Measurements from ENCODE around the gene CEBPA.

- TF ChIP-seq, protein P1, sequence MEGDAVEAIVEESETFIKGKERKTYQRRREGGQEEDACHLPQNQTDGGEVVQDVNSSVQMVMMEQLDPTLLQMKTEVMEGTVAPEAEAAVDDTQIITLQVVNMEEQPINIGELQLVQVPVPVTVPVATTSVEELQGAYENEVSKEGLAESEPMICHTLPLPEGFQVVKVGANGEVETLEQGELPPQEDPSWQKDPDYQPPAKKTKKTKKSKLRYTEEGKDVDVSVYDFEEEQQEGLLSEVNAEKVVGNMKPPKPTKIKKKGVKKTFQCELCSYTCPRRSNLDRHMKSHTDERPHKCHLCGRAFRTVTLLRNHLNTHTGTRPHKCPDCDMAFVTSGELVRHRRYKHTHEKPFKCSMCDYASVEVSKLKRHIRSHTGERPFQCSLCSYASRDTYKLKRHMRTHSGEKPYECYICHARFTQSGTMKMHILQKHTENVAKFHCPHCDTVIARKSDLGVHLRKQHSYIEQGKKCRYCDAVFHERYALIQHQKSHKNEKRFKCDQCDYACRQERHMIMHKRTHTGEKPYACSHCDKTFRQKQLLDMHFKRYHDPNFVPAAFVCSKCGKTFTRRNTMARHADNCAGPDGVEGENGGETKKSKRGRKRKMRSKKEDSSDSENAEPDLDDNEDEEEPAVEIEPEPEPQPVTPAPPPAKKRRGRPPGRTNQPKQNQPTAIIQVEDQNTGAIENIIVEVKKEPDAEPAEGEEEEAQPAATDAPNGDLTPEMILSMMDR (conservative IDR thresholded peaks at IDR 0.05 in 1 of 2, IDR thresholded peaks at IDR 0.05 in 1 of 2; ENCODE audit: low read depth in 1 of 2, low read length in 2 of 2), result no peak
- no peak for TF ChIP-seq EZH2 (IDR thresholded peaks at IDR 0.05; ENCODE audit: low read length, missing control alignments)
Observed at GRCh38 chr19:33274663-33275558, 27.4 kb downstream of the CEBPA start.

Data from fibroblast of lung (primary cell).